H1 (cell line): ENCODE results near the gene WNK2. TPM values are rescaled to one million over a fixed set of nuclear protein-coding genes. Genes with fewer than 3 reads are reported as not detected.

Source experiments
- CHD7 ChIP-seq: fragments of 300-600 bp; sonication (generic); IDR thresholded peaks from 2 replicates; pipeline ENCODE4 v1.7.1; 2012; ENCODE audit warnings: low read length, moderate library complexity, mild to moderate bottlenecking, inconsistent platforms; ENCODE audit not compliant: insufficient replicate concordance
- polyA plus RNA-seq, 7 experiments: library from polyadenylated mRNA; depleted of rRNA in 3 of 7; stranded (reverse) in 5 of 7; unstranded in 2 of 7; fragments of >200 nt in 5 of 7; fragments of 200-250 nt in 2 of 7; gene quantifications; 1 replicate in 5 of 7; 2 replicates in 1 of 7; 4 replicates in 1 of 7; pipeline versions ENCODE4 v1.2.1 to v1.2.3, GENCODE V29; 2011 to 2013; ENCODE audit warnings: missing spikeins in 2 of 7, mixed read lengths in 2 of 7
- total RNA-seq: library from RNA; stranded (reverse); fragmentation: NEBNext Ultra II Directional; extraction: Animal tissue kit (Norgen Biotek cat#: 25700); gene quantifications from 2 replicates; pipeline ENCODE4 v1.2.1, GENCODE V29; 2021

Gene WNK2
- total and polyA plus RNA-seq, 2 of the 8 experiments (the other 6 are each of a cell fraction or from before 2014, with no cell fraction given) = 12.0 to 87.2 TPM

- TF ChIP-seq CHD7 = no peak
Observed at GRCh38 chr9:93307468-93308157, 123.7 kb downstream of the WNK2 start (continued).
